SK-N-SH (cell line): ENCODE data around the gene CRIP3. TPM values are rescaled to one million over a fixed set of nuclear protein-coding genes. Genes with fewer than 3 reads are reported as not detected.

Source experiments
- CTCF ChIA-PET: fragments of 300-600, 350-600 bp; formaldehyde crosslinking; extraction: SDS; loops from one replicate; lab custom pipeline; 2021; lab: Yijun Ruan, JAX
- POLR2A ChIA-PET: fragments of 350-600 bp; sonication (Branson Sonifier 250); formaldehyde crosslinking; extraction: SDS; loops from one replicate; lab custom pipeline; 2020; ENCODE audit warnings: antibody characterized with exemption, inconsistent platforms; lab: Yijun Ruan, JAX
- DNase-seq: peaks from one replicate; pipeline ENCODE4 v3.0.0; 2012
- H2AFZ ChIP-seq: fragments of 200-600 bp; sonication (generic); 2 replicates; pipeline ENCODE4 v1.8.1; 2016; ENCODE audit warnings: antibody characterized with exemption, mild to moderate bottlenecking, low read depth
- H3F3A ChIP-seq: fragments of 200-600 bp; sonication (generic); replicated peaks from 2 replicates; pipeline ENCODE3; 2016; ENCODE audit warnings: antibody characterized with exemption, mild to moderate bottlenecking; ENCODE audit not compliant: insufficient read depth
- H3K27ac ChIP-seq, 2 experiments: fragments of 200-500 bp in 1 of 2; fragments of 200-600 bp in 1 of 2; sonication (Bioruptor generic) in 1 of 2; sonication (generic), shearing (Covaris generic) in 1 of 2; 2 replicates each; pipeline versions ENCODE4 v1.5.1 to v1.6.1; 2014 to 2016; ENCODE audit warnings: low read depth in 2 of 2, inconsistent platforms in 1 of 2, low read length in 1 of 2, mild to moderate bottlenecking in 1 of 2, mixed read lengths in 1 of 2
- H3K27me3 ChIP-seq: fragments of 200-600 bp; sonication (generic), shearing (Covaris generic); 2 replicates; pipeline ENCODE4 v1.6.1; 2016; ENCODE audit warnings: mixed run types; ENCODE audit not compliant: insufficient read depth
- H3K36me3 ChIP-seq, 2 experiments: fragments of 200-500 bp in 1 of 2; fragments of 200-600 bp in 1 of 2; sonication (Bioruptor generic) in 1 of 2; sonication (generic) in 1 of 2; replicated peaks in 1 of 2; 2 replicates each; pipeline versions ENCODE3 to v1.5.1; 2014 to 2016; ENCODE audit warnings: low read length in 1 of 2, mild to moderate bottlenecking in 1 of 2; ENCODE audit not compliant: insufficient read depth in 2 of 2, control insufficient read depth in 1 of 2
- H3K4me1 ChIP-seq, 2 experiments: fragments of 200-500 bp in 1 of 2; fragments of 200-600 bp in 1 of 2; sonication (Bioruptor generic) in 1 of 2; sonication (generic), shearing (Covaris generic) in 1 of 2; 2 replicates each; pipeline versions ENCODE4 v1.5.1 to v1.6.1; 2014 to 2016; ENCODE audit warnings: low read depth in 1 of 2, low read length in 1 of 2, mixed run types in 1 of 2; ENCODE audit not compliant: insufficient read depth in 2 of 2, control insufficient read depth in 1 of 2
- H3K4me2 ChIP-seq: fragments of 200-600 bp; sonication (generic), shearing (Covaris generic); 2 replicates; pipeline ENCODE4 v1.6.1; 2017; ENCODE audit warnings: mixed run types
- H3K4me3 ChIP-seq, 2 experiments: fragments of 200-500 bp in 1 of 2; fragments of 200-600 bp in 1 of 2; sonication (Bioruptor generic) in 1 of 2; sonication (generic), shearing (Covaris generic) in 1 of 2; 2 replicates each; pipeline versions ENCODE4 v1.5.1 to v1.8.1; 2014 to 2016; ENCODE audit warnings: low read depth in 2 of 2, inconsistent platforms in 1 of 2, low read length in 1 of 2, mild to moderate bottlenecking in 1 of 2, mixed read lengths in 1 of 2, moderate library complexity in 1 of 2
- H3K79me2 ChIP-seq: fragments of 200-600 bp; sonication (generic); 2 replicates; pipeline ENCODE4 v1.8.1; 2017; ENCODE audit warnings: mild to moderate bottlenecking; ENCODE audit not compliant: insufficient read depth
- H3K9ac ChIP-seq: fragments of 200-600 bp; sonication (generic); 2 replicates; pipeline ENCODE4 v1.6.1; 2017; ENCODE audit warnings: mixed run types
- H3K9me2 ChIP-seq: fragments of 200-600 bp; sonication (generic); 2 replicates; pipeline ENCODE4 v1.6.1; 2017; ENCODE audit warnings: mixed run types
- H3K9me3 ChIP-seq: fragments of 200-600 bp; sonication (generic); 2 replicates; pipeline ENCODE4 v1.6.1; 2017; ENCODE audit warnings: mixed run types, mild to moderate bottlenecking, moderate library complexity
- H4K20me1 ChIP-seq: fragments of 200-600 bp; sonication (generic); 2 replicates; pipeline ENCODE4 v1.6.1; 2017; ENCODE audit warnings: mild to moderate bottlenecking, mixed run types; ENCODE audit not compliant: insufficient read depth
- FOSL2 ChIP-seq: IDR thresholded peaks from 2 replicates; pipeline ENCODE4 v1.4.0; 2012; ENCODE audit warnings: low read depth, mild to moderate bottlenecking, moderate library complexity, borderline replicate concordance
- FOXM1 ChIP-seq: IDR thresholded peaks from 2 replicates; pipeline ENCODE4 v1.4.0; 2012; ENCODE audit warnings: low read depth, mild to moderate bottlenecking
- GABPA ChIP-seq: IDR thresholded peaks from 2 replicates; pipeline ENCODE4 v1.4.0; 2012; ENCODE audit warnings: low read depth, mild to moderate bottlenecking
- GATA2 ChIP-seq: sonication (generic); formaldehyde crosslinking; IDR thresholded peaks from 2 replicates; pipeline ENCODE4 v1.5.0; 2020; ENCODE audit warnings: mild to moderate bottlenecking, missing genetic modification reagents
- JUND ChIP-seq: IDR thresholded peaks from 2 replicates; pipeline ENCODE4 v1.4.0; 2012
- NRF1 ChIP-seq: IDR thresholded peaks from 2 replicates; pipeline ENCODE4 v1.6.1; 2012; ENCODE audit warnings: low read depth, mild to moderate bottlenecking, low read length
- PBX3 ChIP-seq: IDR thresholded peaks from 2 replicates; pipeline ENCODE4; 2012
- POLR2AphosphoS5 ChIP-seq: IDR thresholded peaks from 2 replicates; pipeline ENCODE4 v1.6.1; 2012; ENCODE audit warnings: low read depth, low read length
- RAD21 ChIP-seq: IDR thresholded peaks from 2 replicates; pipeline ENCODE4 v1.6.1; 2012; ENCODE audit warnings: mild to moderate bottlenecking, low read length
- RCOR1 ChIP-seq: fragments of 150-350 bp; IDR thresholded peaks from 2 replicates; pipeline ENCODE4 v1.6.1; 2017; ENCODE audit warnings: antibody characterized with exemption, low read length
- RXRA ChIP-seq: IDR thresholded peaks from 2 replicates; pipeline ENCODE4 v1.4.0; 2012; ENCODE audit warnings: low read depth, mild to moderate bottlenecking, borderline replicate concordance
- SMC3 ChIP-seq: IDR thresholded peaks from 2 replicates; pipeline ENCODE4 v1.6.1; 2012; ENCODE audit warnings: low read depth, low read length, improper control_type of control experiment
- TEAD4 ChIP-seq: IDR thresholded peaks from 2 replicates; pipeline ENCODE4 v1.4.0; 2012; ENCODE audit warnings: mild to moderate bottlenecking, borderline replicate concordance; ENCODE audit not compliant: insufficient read depth
- ZBTB33 ChIP-seq: IDR thresholded peaks from 2 replicates; pipeline ENCODE4 v1.4.0; 2012; ENCODE audit warnings: low read depth, borderline replicate concordance
- WGBS: methylation state at CpG from one replicate; pipeline ENCODE4 v1.1.6; 2017; ENCODE audit warnings: low lambda C conversion rate; 5-methylcytosine and 5-hydroxymethylcytosine counted together
- polyA plus RNA-seq, 3 experiments: library from polyadenylated mRNA; depleted of rRNA; stranded (reverse); fragments of >200 nt; gene quantifications; 2 replicates each; pipeline ENCODE4 v1.2.3, GENCODE V29; 2012
- TF ChIP-seq, protein P1 (sequence below): fragments of 150-350 bp; IDR thresholded peaks from 2 replicates; pipeline ENCODE4 v1.6.1; 2016; ENCODE audit warnings: mild to moderate bottlenecking, low read depth, low read length
- TF ChIP-seq, protein P2 (sequence below): fragments of 200-600 bp; sonication (generic); IDR thresholded peaks from 2 replicates; pipeline ENCODE4 v1.6.1; 2017; ENCODE audit warnings: antibody characterized with exemption, mild to moderate bottlenecking, moderate library complexity

Gene CRIP3
- polyA plus RNA-seq, 1 of the 3 experiments (the other 2 are of a cell fraction): not detected

DNA sequence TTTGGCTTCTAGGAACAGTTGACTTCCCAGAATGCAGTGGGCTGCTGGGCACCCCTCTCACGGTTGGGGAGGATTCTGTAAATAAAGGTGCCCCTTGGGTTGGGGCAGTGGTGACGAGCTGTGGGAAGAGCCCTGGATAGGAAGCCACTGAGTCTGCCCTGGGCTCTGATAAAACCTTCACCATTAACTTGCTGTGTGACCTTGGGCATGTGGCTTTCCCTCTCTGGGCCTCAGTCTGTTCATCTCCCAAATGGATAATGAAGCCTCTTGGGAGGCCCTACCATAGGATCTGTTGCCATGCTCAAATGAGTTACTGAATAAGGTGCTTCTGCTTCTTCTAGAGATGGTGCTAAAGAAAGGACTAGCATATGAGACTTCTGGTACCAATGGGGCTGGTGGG lies 3.7 kb downstream of the CRIP3 start (continued):
- TF ChIP-seq PBX3 (no peak), ZBTB33 (no peak), GABPA (no peak), TEAD4 (no peak), GATA2 (no peak), FOSL2 (no peak), RAD21 (no peak), RXRA (no peak), NRF1 (no peak), JUND (no peak)
- TF ChIP-seq, protein P1, sequence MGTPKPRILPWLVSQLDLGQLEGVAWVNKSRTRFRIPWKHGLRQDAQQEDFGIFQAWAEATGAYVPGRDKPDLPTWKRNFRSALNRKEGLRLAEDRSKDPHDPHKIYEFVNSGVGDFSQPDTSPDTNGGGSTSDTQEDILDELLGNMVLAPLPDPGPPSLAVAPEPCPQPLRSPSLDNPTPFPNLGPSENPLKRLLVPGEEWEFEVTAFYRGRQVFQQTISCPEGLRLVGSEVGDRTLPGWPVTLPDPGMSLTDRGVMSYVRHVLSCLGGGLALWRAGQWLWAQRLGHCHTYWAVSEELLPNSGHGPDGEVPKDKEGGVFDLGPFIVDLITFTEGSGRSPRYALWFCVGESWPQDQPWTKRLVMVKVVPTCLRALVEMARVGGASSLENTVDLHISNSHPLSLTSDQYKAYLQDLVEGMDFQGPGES: no peak

GRCh38 chr6:43304361-43304760 lies 4.3 kb downstream of the CRIP3 start:
- no peaks in the 10 kb centered on the region for H3F3A ChIP-seq
- CTCF ChIA-PET: interaction anchor here (1.4 kb wide), 1 partner anchor 10 kb away, joined by 3 read pairs; no protein-coding TSS in a partner anchor
- H2AFZ ChIP-seq: no peak overlapping the region
- H4K20me1 ChIP-seq: no peaks in the 10 kb centered on the region
- peaks cover 0 to 6% of the 10 kb centered on the region in 2 experiments; a peak in 1 of 4 replicates for H3K4me1 ChIP-seq
- no peaks in the 10 kb centered on the region for H3K27me3 ChIP-seq
- no peak for TF ChIP-seq POLR2AphosphoS5
- no peak for TF ChIP-seq SMC3
- no peak for TF ChIP-seq JUND
- TF ChIP-seq FOXM1: no peak
- TF ChIP-seq RCOR1: no peak
- TF ChIP-seq, protein P2, sequence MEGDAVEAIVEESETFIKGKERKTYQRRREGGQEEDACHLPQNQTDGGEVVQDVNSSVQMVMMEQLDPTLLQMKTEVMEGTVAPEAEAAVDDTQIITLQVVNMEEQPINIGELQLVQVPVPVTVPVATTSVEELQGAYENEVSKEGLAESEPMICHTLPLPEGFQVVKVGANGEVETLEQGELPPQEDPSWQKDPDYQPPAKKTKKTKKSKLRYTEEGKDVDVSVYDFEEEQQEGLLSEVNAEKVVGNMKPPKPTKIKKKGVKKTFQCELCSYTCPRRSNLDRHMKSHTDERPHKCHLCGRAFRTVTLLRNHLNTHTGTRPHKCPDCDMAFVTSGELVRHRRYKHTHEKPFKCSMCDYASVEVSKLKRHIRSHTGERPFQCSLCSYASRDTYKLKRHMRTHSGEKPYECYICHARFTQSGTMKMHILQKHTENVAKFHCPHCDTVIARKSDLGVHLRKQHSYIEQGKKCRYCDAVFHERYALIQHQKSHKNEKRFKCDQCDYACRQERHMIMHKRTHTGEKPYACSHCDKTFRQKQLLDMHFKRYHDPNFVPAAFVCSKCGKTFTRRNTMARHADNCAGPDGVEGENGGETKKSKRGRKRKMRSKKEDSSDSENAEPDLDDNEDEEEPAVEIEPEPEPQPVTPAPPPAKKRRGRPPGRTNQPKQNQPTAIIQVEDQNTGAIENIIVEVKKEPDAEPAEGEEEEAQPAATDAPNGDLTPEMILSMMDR: no peak
- no peaks in the 10 kb centered on the region for H3K9me3 ChIP-seq
- DNase-seq: no peak
- no peak overlapping the region for H3K4me2 ChIP-seq
- H3K9ac ChIP-seq: no peak overlapping the region
- POLR2A ChIA-PET: no interaction called here
- H3K79me2 ChIP-seq: no peaks in the 10 kb centered on the region
- H3K36me3 ChIP-seq: no peaks in the 10 kb centered on the region
- no peak overlapping the region for H3K27ac ChIP-seq
- H3K4me3 ChIP-seq: no peak overlapping the region
- 58% methylated on average over 3 of the region's 3 CpGs for WGBS
- H3K9me2 ChIP-seq: no peaks in the 10 kb centered on the region
